C4-2B (cell line): ENCODE results near the gene TES.
"Not testable (repeated sequence)": the region's sequence is repeated elsewhere in the genome, so short reads cannot be mapped to it uniquely, and the experiment has no call there.

Source experiments
- H3K27ac ChIP-seq: fragments of 450-650 bp; 2 replicates; pipeline ENCODE4 v1.5.1; 2017
- ZFX ChIP-seq: fragments of 450-650 bp; IDR thresholded peaks from 2 replicates; pipeline ENCODE4 v1.6.1; 2017
- TF ChIP-seq, protein P1 (sequence below): fragments of 450-650 bp; conservative IDR thresholded peaks from 2 replicates; pipeline ENCODE4 v1.5.1; 2017; ENCODE audit warnings: mild to moderate bottlenecking

The TES gene

GRCh38 chr7:116167177-116167576 is 43.2 kb upstream of the TES start:
- no peak for TF ChIP-seq ZFX
- TF ChIP-seq, protein P1, sequence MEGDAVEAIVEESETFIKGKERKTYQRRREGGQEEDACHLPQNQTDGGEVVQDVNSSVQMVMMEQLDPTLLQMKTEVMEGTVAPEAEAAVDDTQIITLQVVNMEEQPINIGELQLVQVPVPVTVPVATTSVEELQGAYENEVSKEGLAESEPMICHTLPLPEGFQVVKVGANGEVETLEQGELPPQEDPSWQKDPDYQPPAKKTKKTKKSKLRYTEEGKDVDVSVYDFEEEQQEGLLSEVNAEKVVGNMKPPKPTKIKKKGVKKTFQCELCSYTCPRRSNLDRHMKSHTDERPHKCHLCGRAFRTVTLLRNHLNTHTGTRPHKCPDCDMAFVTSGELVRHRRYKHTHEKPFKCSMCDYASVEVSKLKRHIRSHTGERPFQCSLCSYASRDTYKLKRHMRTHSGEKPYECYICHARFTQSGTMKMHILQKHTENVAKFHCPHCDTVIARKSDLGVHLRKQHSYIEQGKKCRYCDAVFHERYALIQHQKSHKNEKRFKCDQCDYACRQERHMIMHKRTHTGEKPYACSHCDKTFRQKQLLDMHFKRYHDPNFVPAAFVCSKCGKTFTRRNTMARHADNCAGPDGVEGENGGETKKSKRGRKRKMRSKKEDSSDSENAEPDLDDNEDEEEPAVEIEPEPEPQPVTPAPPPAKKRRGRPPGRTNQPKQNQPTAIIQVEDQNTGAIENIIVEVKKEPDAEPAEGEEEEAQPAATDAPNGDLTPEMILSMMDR: peak; percentile 55
- H3K27ac ChIP-seq: no peak overlapping the region

DNA sequence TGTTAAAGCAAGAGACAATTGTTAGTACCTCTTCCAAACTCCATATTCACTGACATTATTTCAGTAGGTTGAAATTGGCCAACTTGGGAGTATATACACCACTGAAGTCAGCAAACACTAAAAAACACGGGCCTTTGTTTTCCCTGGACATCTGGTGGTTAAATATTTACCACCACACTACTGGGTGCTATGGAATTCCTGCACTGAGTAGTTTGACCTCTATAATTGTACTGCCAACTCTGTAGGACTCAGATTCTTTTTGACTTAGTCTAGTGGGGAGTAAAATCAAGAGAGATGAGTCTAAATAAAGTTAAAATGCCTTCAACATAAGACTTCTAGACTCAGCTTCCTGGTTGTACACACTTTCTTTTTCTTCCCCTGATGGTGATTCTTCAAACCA is 41.3 kb upstream of the TES start:
- H3K27ac ChIP-seq: no peak overlapping the region
- TF ChIP-seq, protein P1: no peak
- TF ChIP-seq ZFX: no peak

DNA sequence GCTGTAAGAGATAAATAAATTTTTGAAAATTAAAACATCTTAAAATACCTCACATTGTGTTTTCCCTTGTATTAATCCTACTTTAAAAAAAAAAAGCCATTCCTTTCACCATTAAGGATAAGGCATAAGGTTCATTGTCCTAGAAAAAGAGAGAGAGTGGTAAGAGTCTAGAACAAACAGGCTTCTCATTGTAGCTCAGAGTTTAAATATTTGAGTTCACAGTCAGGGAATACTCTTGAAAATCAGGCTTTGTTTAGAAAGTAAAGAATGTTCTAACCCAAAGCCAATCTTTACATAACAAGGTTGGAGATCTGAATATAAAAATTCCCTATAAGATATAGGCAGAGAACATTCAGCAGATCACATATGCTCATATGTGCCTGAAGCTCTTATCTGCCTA is 40.2 kb upstream of the TES start:
- no peak overlapping the region for H3K27ac ChIP-seq
- no peak for TF ChIP-seq ZFX
- TF ChIP-seq, protein P1: no peak

DNA sequence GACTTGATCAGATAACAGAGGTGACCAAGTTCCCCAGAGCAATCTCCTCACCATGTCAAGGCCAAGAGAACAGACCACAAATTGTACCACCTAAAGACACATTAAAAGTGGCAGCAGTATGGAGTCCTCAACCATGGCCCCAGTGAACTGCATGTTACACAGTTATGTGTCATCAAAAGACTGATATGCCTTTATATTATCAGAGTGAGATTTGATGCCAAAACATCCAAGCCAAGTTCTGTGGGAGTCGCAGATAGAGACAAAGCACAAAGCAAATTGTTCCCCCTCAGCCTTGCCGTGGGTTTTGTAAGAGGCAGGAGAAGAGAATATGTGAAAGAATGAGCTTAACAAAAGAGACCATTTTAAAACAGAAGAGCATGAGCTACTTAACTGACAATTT is 39.2 kb upstream of the TES start:
- H3K27ac ChIP-seq: no peak overlapping the region
- TF ChIP-seq, protein P1: no peak
- TF ChIP-seq ZFX: no peak

DNA sequence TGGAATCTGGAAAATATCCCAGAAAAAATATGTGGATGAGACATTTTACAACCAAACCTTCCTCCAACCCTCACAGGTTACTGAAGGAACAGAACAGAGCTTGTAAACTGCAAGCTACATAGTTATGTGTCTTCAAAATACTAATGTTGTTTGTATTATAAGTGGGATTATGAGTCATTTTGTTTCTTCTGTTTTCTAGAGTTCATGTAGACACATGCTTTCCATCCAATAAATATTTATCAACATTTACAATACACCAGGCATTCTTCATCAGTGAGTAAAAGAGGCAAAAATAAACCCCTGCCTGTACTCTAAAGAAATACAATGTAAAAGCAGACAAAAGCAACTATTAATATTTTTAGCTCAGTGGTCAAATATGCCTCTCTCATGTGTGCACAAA is 38.0 kb upstream of the TES start:
- no peak overlapping the region for H3K27ac ChIP-seq
- no peak for TF ChIP-seq ZFX
- TF ChIP-seq, protein P1: no peak

DNA sequence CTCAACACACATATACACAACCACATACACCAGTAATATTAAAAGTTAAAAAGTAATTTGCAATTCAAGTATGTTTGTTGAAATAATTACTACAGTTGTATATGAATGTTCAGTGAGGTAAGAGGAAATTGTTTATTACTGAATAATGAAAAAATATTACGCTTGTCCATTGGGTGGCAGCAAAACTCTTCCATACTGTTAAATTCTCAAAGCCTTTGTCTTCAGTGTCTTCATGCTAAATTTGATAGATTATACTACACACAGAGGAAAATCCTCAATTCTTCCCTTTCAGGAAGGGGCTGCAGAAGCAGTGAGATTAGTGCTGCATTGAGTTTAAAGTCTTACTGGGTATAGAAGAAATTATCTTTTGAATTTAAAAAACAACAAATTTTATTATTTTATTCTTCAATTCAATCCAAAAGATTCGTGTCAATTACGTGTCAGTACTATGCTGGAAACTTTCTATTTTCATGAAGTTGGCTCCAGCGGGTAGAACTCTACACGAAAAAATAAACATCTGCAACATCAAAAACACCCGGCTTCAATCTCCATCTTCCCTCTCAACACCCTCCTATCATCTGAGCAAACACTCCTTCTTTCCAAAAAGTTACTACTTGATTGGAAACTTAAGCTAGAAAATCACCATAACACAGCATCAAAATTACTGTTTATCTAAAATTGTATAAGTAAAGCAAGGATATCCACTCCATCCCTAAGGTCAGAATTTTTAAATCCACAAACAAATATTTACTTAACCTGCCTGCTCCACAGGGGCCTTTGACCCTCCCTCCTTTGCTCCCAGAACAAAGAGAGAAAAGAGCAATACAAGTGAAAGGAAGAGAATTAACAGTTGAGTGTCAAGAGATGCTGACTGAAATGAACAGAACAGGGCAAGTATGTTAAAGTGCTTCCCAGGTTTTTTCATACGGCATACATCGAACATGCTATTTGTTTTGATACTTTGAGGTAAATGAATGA is 37.0 kb upstream of the TES start:
- TF ChIP-seq, protein P1: peak; percentile 83
- TF ChIP-seq ZFX: no peak
- no peak overlapping the region for H3K27ac ChIP-seq

DNA sequence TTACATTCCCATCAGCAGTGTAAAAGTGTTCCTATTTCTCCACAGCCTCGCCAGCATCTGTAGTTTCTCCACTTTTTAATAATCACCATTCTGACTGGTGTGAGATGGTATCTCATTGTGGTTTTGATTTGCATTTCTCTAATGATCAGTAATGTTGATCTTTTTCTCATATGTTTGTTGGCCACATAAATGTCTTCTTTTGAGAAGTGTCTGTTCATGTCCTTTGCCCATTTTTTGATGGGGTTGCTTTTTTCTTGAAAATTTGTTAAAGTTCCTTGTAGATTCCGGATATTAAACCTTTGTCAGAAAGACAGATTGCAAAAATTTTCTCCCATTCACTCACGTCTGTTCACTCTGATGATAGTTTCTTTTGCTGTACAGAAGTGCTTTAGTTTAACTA is 35.2 kb upstream of the TES start:
- not testable (repeated sequence) for H3K27ac ChIP-seq

- no peak overlapping the region for H3K27ac ChIP-seq
- TF ChIP-seq, protein P1: no peak
- TF ChIP-seq ZFX: no peak
Measured at GRCh38 chr7:116176226-116176625, 34.1 kb upstream of the TES start.
